ENCODE results near the gene RTL1.

Gene RTL1

DNA sequence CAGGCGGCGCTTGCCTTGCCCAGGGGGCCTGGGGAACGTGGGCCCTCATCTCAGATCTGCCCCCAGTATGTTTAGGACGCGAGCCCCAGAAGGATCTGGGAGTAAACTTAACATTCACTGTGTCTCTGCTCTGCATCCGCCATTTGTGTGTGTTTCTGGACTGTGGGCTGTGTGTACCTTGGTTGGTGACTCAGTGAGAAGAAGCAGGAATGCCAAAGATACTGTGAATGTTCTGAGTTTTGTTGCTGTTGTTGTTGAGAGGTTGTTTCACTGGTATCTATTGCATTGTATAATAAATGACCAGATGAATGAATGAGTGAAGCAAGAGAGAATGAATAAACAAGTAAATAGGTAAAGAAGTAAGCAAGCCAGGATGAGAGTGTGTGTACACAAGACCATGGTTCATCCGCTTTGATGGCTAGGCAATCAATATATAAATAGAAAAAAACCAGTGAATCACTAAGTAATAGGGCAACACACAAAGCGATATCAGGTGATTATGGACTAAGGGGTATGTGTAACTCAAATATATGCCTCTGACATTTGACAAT, 57.1 kb downstream of the RTL1 start:
- Histone ChIP-seq H3K27me3 (ENCODE audit: control insufficient read depth, insufficient read depth, low read length) (no peaks in the 10 kb centered on the region), H3K36me3 (ENCODE audit: control insufficient read depth, insufficient read depth, low read length) (no peaks in the 10 kb centered on the region), H3K4me1 (ENCODE audit: control insufficient read depth, insufficient read depth, low read length) (no peaks in the 10 kb centered on the region), H3K4me3 (ENCODE audit: low read depth, low read length) (no peak overlapping the region), H3K9me3 (ENCODE audit: control insufficient read depth, insufficient read depth, low read length) (no peaks in the 10 kb centered on the region), H3K9ac (ENCODE audit: low read depth, low read length) (no peak overlapping the region)

GRCh38 chr14:100845341-100845740, 58.2 kb downstream of the RTL1 start:
- H3K36me3 ChIP-seq (ENCODE audit: control insufficient read depth, insufficient read depth, low read length) = no peaks in the 10 kb centered on the region
- H3K27me3 ChIP-seq (ENCODE audit: control insufficient read depth, insufficient read depth, low read length) = no peaks in the 10 kb centered on the region
- no peaks in the 10 kb centered on the region for H3K4me1 ChIP-seq (ENCODE audit: control insufficient read depth, insufficient read depth, low read length)
- H3K4me3 ChIP-seq (ENCODE audit: low read depth, low read length) = no peak overlapping the region
- H3K9ac ChIP-seq (ENCODE audit: low read depth, low read length) = no peak overlapping the region
- H3K9me3 ChIP-seq (ENCODE audit: control insufficient read depth, insufficient read depth, low read length) = no peaks in the 10 kb centered on the region

- H3K9ac ChIP-seq (ENCODE audit: low read depth, low read length) = no peak overlapping the region
- no peaks in the 10 kb centered on the region for H3K36me3 ChIP-seq (ENCODE audit: control insufficient read depth, insufficient read depth, low read length)
- no peaks in the 10 kb centered on the region for H3K4me1 ChIP-seq (ENCODE audit: control insufficient read depth, insufficient read depth, low read length)
- H3K4me3 ChIP-seq (ENCODE audit: low read depth, low read length) = no peak overlapping the region
- no peaks in the 10 kb centered on the region for H3K9me3 ChIP-seq (ENCODE audit: control insufficient read depth, insufficient read depth, low read length)
- no peaks in the 10 kb centered on the region for H3K27me3 ChIP-seq (ENCODE audit: control insufficient read depth, insufficient read depth, low read length)
These were observed 58.7 kb downstream of the RTL1 start for GRCh38 chr14:100844846-100845245.

GRCh38 chr14:100844421-100844820, 59.1 kb downstream of the RTL1 start:
- H3K4me1 ChIP-seq (ENCODE audit: control insufficient read depth, insufficient read depth, low read length) = no peaks in the 10 kb centered on the region
- H3K9me3 ChIP-seq (ENCODE audit: control insufficient read depth, insufficient read depth, low read length) = no peaks in the 10 kb centered on the region
- H3K9ac ChIP-seq (ENCODE audit: low read depth, low read length) = no peak overlapping the region
- H3K36me3 ChIP-seq (ENCODE audit: control insufficient read depth, insufficient read depth, low read length) = no peaks in the 10 kb centered on the region
- no peaks in the 10 kb centered on the region for H3K27me3 ChIP-seq (ENCODE audit: control insufficient read depth, insufficient read depth, low read length)
- no peak overlapping the region for H3K4me3 ChIP-seq (ENCODE audit: low read depth, low read length)

- Histone ChIP-seq H3K4me3 (ENCODE audit: low read depth, low read length) (no peak overlapping the region), H3K9me3 (ENCODE audit: control insufficient read depth, insufficient read depth, low read length) (no peaks in the 10 kb centered on the region), H3K36me3 (ENCODE audit: control insufficient read depth, insufficient read depth, low read length) (no peaks in the 10 kb centered on the region), H3K27me3 (ENCODE audit: control insufficient read depth, insufficient read depth, low read length) (no peaks in the 10 kb centered on the region), H3K4me1 (ENCODE audit: control insufficient read depth, insufficient read depth, low read length) (no peaks in the 10 kb centered on the region), H3K9ac (ENCODE audit: low read depth, low read length) (no peak overlapping the region)
These were observed 59.5 kb downstream of the RTL1 start for GRCh38 chr14:100844082-100844408.

DNA sequence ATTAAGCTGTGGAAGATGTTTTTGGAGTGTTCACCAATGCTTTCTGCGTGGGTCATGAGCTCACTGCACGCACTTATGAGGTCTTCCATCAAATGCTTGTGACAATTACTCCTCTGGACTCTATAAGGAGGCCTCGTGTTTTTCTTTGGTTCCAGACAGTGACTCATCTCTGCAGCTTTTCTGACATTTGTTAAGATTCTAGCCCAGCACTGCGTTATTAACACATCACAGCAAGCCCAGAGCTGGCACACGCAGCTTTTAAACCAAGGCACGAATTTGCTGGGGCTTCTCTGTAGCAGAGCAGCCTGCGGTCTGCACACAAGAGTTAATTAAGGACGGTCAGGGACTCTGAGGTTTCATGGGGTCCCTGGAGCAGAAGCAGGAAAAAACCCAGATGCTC, 60.7 kb downstream of the RTL1 start:
- Histone ChIP-seq H3K9ac (ENCODE audit: low read depth, low read length) (no peak overlapping the region), H3K4me1 (ENCODE audit: control insufficient read depth, insufficient read depth, low read length) (no peaks in the 10 kb centered on the region), H3K9me3 (ENCODE audit: control insufficient read depth, insufficient read depth, low read length) (no peaks in the 10 kb centered on the region), H3K4me3 (ENCODE audit: low read depth, low read length) (no peak overlapping the region), H3K27me3 (ENCODE audit: control insufficient read depth, insufficient read depth, low read length) (no peaks in the 10 kb centered on the region), H3K36me3 (ENCODE audit: control insufficient read depth, insufficient read depth, low read length) (no peaks in the 10 kb centered on the region)

GRCh38 chr14:100841761-100842403, 61.6 kb downstream of the RTL1 start:
- H3K36me3 ChIP-seq (ENCODE audit: control insufficient read depth, insufficient read depth, low read length) = no peaks in the 10 kb centered on the region
- no peaks in the 10 kb centered on the region for H3K9me3 ChIP-seq (ENCODE audit: control insufficient read depth, insufficient read depth, low read length)
- H3K4me1 ChIP-seq (ENCODE audit: control insufficient read depth, insufficient read depth, low read length) = no peaks in the 10 kb centered on the region
- no peak overlapping the region for H3K4me3 ChIP-seq (ENCODE audit: low read depth, low read length)
- H3K27me3 ChIP-seq (ENCODE audit: control insufficient read depth, insufficient read depth, low read length) = no peaks in the 10 kb centered on the region
- H3K9ac ChIP-seq (ENCODE audit: low read depth, low read length) = no peak overlapping the region

GRCh38 chr14:100841066-100841760, 62.3 kb downstream of the RTL1 start:
- H3K9me3 ChIP-seq (ENCODE audit: control insufficient read depth, insufficient read depth, low read length) = no peaks in the 10 kb centered on the region
- H3K36me3 ChIP-seq (ENCODE audit: control insufficient read depth, insufficient read depth, low read length) = no peaks in the 10 kb centered on the region
- H3K9ac ChIP-seq (ENCODE audit: low read depth, low read length) = no peak overlapping the region
- no peak overlapping the region for H3K4me3 ChIP-seq (ENCODE audit: low read depth, low read length)
- H3K4me1 ChIP-seq (ENCODE audit: control insufficient read depth, insufficient read depth, low read length) = no peaks in the 10 kb centered on the region
- H3K27me3 ChIP-seq (ENCODE audit: control insufficient read depth, insufficient read depth, low read length) = no peaks in the 10 kb centered on the region

GRCh38 chr14:100840286-100841065, 63.0 kb downstream of the RTL1 start:
- H3K36me3 ChIP-seq (ENCODE audit: control insufficient read depth, insufficient read depth, low read length) = no peaks in the 10 kb centered on the region
- H3K27me3 ChIP-seq (ENCODE audit: control insufficient read depth, insufficient read depth, low read length) = no peaks in the 10 kb centered on the region
- no peak overlapping the region for H3K4me3 ChIP-seq (ENCODE audit: low read depth, low read length)
- no peaks in the 10 kb centered on the region for H3K4me1 ChIP-seq (ENCODE audit: control insufficient read depth, insufficient read depth, low read length)
- no peaks in the 10 kb centered on the region for H3K9me3 ChIP-seq (ENCODE audit: control insufficient read depth, insufficient read depth, low read length)
- H3K9ac ChIP-seq (ENCODE audit: low read depth, low read length) = no peak overlapping the region

DNA sequence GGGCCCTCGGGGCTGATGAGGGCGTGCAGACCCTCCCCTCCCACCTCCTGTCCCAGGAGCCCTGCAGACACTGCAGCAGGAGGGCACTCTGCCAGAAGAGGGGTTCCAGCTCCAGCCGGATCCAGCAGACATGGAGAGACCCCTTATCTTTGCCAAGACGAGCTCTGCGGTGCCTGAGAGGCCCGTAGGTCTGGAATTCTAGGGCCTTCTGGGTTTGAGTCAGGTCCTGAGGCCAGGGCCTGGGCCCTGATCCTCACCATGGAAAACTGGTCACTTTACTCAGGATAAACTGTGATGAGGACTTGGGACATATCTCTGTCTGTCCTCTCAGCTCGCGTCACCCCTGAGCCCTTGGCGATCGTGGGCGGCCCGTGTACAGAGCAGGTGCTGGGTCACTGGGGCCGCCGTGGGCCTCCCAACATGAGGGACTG, 63.8 kb downstream of the RTL1 start:
- Histone ChIP-seq H3K9me3 (ENCODE audit: control insufficient read depth, insufficient read depth, low read length) (no peaks in the 10 kb centered on the region), H3K4me1 (ENCODE audit: control insufficient read depth, insufficient read depth, low read length) (no peaks in the 10 kb centered on the region), H3K9ac (ENCODE audit: low read depth, low read length) (peak overlapping the region; percentile 26), H3K27me3 (ENCODE audit: control insufficient read depth, insufficient read depth, low read length) (no peaks in the 10 kb centered on the region), H3K4me3 (ENCODE audit: low read depth, low read length) (no peak overlapping the region), H3K36me3 (ENCODE audit: control insufficient read depth, insufficient read depth, low read length) (no peaks in the 10 kb centered on the region)

GRCh38 chr14:100839315-100839585, 64.3 kb downstream of the RTL1 start:
- H3K27me3 ChIP-seq (ENCODE audit: control insufficient read depth, insufficient read depth, low read length) = no peaks in the 10 kb centered on the region
- H3K4me3 ChIP-seq (ENCODE audit: low read depth, low read length) = no peak overlapping the region
- H3K4me1 ChIP-seq (ENCODE audit: control insufficient read depth, insufficient read depth, low read length) = no peaks in the 10 kb centered on the region
- H3K36me3 ChIP-seq (ENCODE audit: control insufficient read depth, insufficient read depth, low read length) = no peaks in the 10 kb centered on the region
- H3K9me3 ChIP-seq (ENCODE audit: control insufficient read depth, insufficient read depth, low read length) = no peaks in the 10 kb centered on the region
- peak overlapping the region; percentile 26 for H3K9ac ChIP-seq (ENCODE audit: low read depth, low read length)
